GM12878 (cell line): ENCODE results near the gene ELAVL4. TPM values are rescaled to one million over a fixed set of nuclear protein-coding genes. Genes with fewer than 3 reads are reported as not detected.

Experiments
- ATAC-seq: fragments of 200-7000 bp; cut with Tn5 transposase; 3 replicates; pipeline ENCODE4 v1.9.1; 2020; ENCODE audit warnings: mild to moderate bottlenecking, moderate library complexity
- BruUV-seq: library from RNA; stranded (reverse); fragments of 400-500 nt; replicated peaks from 2 replicates; lab custom pipeline; 2021; lab: Mats Ljungman, UMichigan
- CTCF ChIA-PET: fragments of 300-600 bp; sonication (Branson Sonifier 250); formaldehyde crosslinking; extraction: SDS; loops from one replicate; lab custom pipeline; 2021; ENCODE audit warnings: inconsistent platforms; lab: Yijun Ruan, JAX
- POLR2A ChIA-PET: fragments of 350-600 bp; formaldehyde crosslinking; extraction: SDS; loops from one replicate; lab custom pipeline; 2021; ENCODE audit warnings: inconsistent platforms; lab: Charles Lee
- RAD21 ChIA-PET: fragments of 300-600 bp; sonication (Branson Sonifier 250); formaldehyde crosslinking; loops from one replicate; lab custom pipeline; 2023; ENCODE audit warnings: antibody characterized with exemption; ENCODE audit not compliant: unreplicated experiment; lab: Charles Lee
- SMC1A ChIA-PET: fragments of 300-600 bp; sonication (Branson Sonifier 250); formaldehyde crosslinking; loops from one replicate; lab custom pipeline; 2023; ENCODE audit not compliant: unreplicated experiment, uncharacterized antibody; lab: Charles Lee
- DNase-seq: peaks from one replicate; pipeline ENCODE4 v3.0.0-alpha.2; 2011; ENCODE audit warnings: low read depth, low spot score
- FAIRE-seq: peaks from 3 replicates; lab custom pipeline; 2011; peaks lifted over from hg19 to GRCh38; lab: Jason Lieb, UNC
- H2AFZ ChIP-seq: 2 replicates; pipeline ENCODE4 v1.6.0; 2011; ENCODE audit warnings: low read depth, low read length, control low read depth; ENCODE audit not compliant: control insufficient read depth
- H3K27ac ChIP-seq: 2 replicates; pipeline ENCODE4 v1.5.1; 2011; ENCODE audit warnings: control low read depth; ENCODE audit not compliant: control insufficient read depth, insufficient read depth
- H3K27me3 ChIP-seq, 2 experiments: replicated peaks in 1 of 2; 2 replicates each; pipeline versions ENCODE4 v1.6.0 to v1.6.1; 2011; ENCODE audit warnings: low read length in 1 of 2; ENCODE audit not compliant: control insufficient read depth in 2 of 2, insufficient read depth in 2 of 2
- H3K36me3 ChIP-seq, 2 experiments: 2 replicates each; pipeline ENCODE4 v1.5.1; 2011; ENCODE audit warnings: low read length in 1 of 2; ENCODE audit not compliant: control insufficient read depth in 2 of 2, insufficient read depth in 2 of 2
- H3K4me1 ChIP-seq: 2 replicates; pipeline ENCODE4 v1.6.1; 2011; ENCODE audit warnings: mild to moderate bottlenecking, low read length, moderate library complexity, mixed read lengths; ENCODE audit not compliant: control insufficient read depth, insufficient read depth
- H3K4me2 ChIP-seq: 2 replicates; pipeline ENCODE4 v1.6.0; 2011; ENCODE audit warnings: control low read depth; ENCODE audit not compliant: control insufficient read depth, insufficient read depth
- H3K4me3 ChIP-seq: fragments of 200-600 bp; sonication (generic); 2 replicates; pipeline ENCODE4 v1.5.1; 2016
- H3K79me2 ChIP-seq: 2 replicates; pipeline ENCODE4 v1.6.0; 2011; ENCODE audit warnings: low read length; ENCODE audit not compliant: control insufficient read depth, insufficient read depth
- H3K9ac ChIP-seq: 2 replicates; pipeline ENCODE4 v1.8.0; 2011; ENCODE audit warnings: low read length, control low read depth, mixed read lengths; ENCODE audit not compliant: control insufficient read depth, insufficient read depth
- H3K9me3 ChIP-seq: replicated peaks from 3 replicates; pipeline ENCODE4 v1.5.1; 2011; ENCODE audit warnings: mild to moderate bottlenecking, low read length; ENCODE audit not compliant: control insufficient read depth, insufficient read depth
- H4K20me1 ChIP-seq: 2 replicates; pipeline ENCODE4 v1.6.0; 2011; ENCODE audit not compliant: control insufficient read depth, insufficient read depth
- BCL11A ChIP-seq: IDR thresholded peaks from 2 replicates; pipeline ENCODE4 v1.6.1; 2011; ENCODE audit warnings: low read depth, low read length
- CBFB ChIP-seq: IDR thresholded peaks from 2 replicates; pipeline ENCODE4 v1.6.1; 2016; ENCODE audit warnings: antibody characterized with exemption, low read depth
- CEBPB ChIP-seq, 2 experiments: fragments of 150-350 bp in 1 of 2; IDR thresholded peaks; 2 replicates each; pipeline ENCODE4 v1.6.1; 2012 to 2014; ENCODE audit warnings: low read depth in 2 of 2, low read length in 2 of 2, borderline replicate concordance in 1 of 2, inconsistent platforms in 1 of 2
- CREM ChIP-seq: IDR thresholded peaks from 2 replicates; pipeline ENCODE4 v1.6.1; 2014; ENCODE audit warnings: antibody characterized with exemption, low read depth
- EGR1 ChIP-seq, 2 experiments: IDR thresholded peaks; 1 replicate in 1 of 2; 2 replicates in 1 of 2; pipeline ENCODE4 v1.6.1; 2011 to 2012; ENCODE audit warnings: low read depth in 2 of 2, low read length in 2 of 2, borderline replicate concordance in 1 of 2, mild to moderate bottlenecking in 1 of 2, moderate library complexity in 1 of 2
- EP300 ChIP-seq, 2 experiments: fragments of 150-350 bp in 1 of 2; IDR thresholded peaks; 2 replicates each; pipeline ENCODE4 v1.6.1; 2011 to 2012; ENCODE audit warnings: low read depth in 2 of 2, low read length in 2 of 2, borderline replicate concordance in 1 of 2, improper control_type of control experiment in 1 of 2, inconsistent platforms in 1 of 2; ENCODE audit not compliant: control insufficient read depth in 1 of 2
- FOS ChIP-seq: IDR thresholded peaks from 3 replicates; pipeline ENCODE4 v1.6.1; 2011; ENCODE audit warnings: borderline replicate concordance; ENCODE audit not compliant: insufficient read length; ENCODE audit errors: extremely low read depth
- IRF4 ChIP-seq: IDR thresholded peaks from 2 replicates; pipeline ENCODE4 v1.6.1; 2011; ENCODE audit warnings: low read depth, low read length
- NR2C1 ChIP-seq: fragments of 450-650 bp; IDR thresholded peaks from 2 replicates; pipeline ENCODE4 v1.6.1; 2017; ENCODE audit warnings: antibody characterized with exemption, mild to moderate bottlenecking, moderate library complexity
- SPI1 ChIP-seq: IDR thresholded peaks from 2 replicates; pipeline ENCODE4 v1.6.1; 2011; ENCODE audit warnings: low read depth, mild to moderate bottlenecking, low read length, moderate library complexity, borderline replicate concordance; ENCODE audit not compliant: insufficient read depth
- TARDBP ChIP-seq: IDR thresholded peaks from 2 replicates; pipeline ENCODE4 v1.6.1; 2016; ENCODE audit warnings: borderline replicate concordance
- TCF7 ChIP-seq: IDR thresholded peaks from 2 replicates; pipeline ENCODE4 v1.6.1; 2014; ENCODE audit warnings: antibody characterized with exemption, borderline replicate concordance
- YY1 ChIP-seq: IDR thresholded peaks from 2 replicates; pipeline ENCODE4 v1.6.1; 2011; ENCODE audit warnings: low read depth, mild to moderate bottlenecking, low read length
- ZZZ3 ChIP-seq: IDR thresholded peaks from 2 replicates; pipeline ENCODE4 v1.6.1; 2011; ENCODE audit warnings: low read depth; ENCODE audit not compliant: control insufficient read depth, insufficient read length
- WGBS: methylation state at CpG from one replicate; pipeline ENCODE4 v1.1.6; 2016; ENCODE audit warnings: low lambda C conversion rate; ENCODE audit not compliant: insufficient replicate concordance, insufficient coverage; ENCODE audit errors: missing lambda C conversion rate; 5-methylcytosine and 5-hydroxymethylcytosine counted together
- in situ Hi-C: fragments of 300-500 bp; cut with MboI; formaldehyde crosslinking; loops from 9 replicates; pipeline ENCODE4 v1.14.3; 2018; ENCODE audit warnings: mixed read lengths
- intact Hi-C: fragments of 100-400 bp; cut with micrococcal nuclease; formaldehyde crosslinking; loops from one replicate; pipeline ENCODE4 v1.14.2; 2022; ENCODE audit not compliant: unreplicated experiment
- polyA plus RNA-seq, 11 experiments: library from polyadenylated mRNA; depleted of rRNA in 4 of 11; unstranded in 6 of 11; stranded (reverse) in 5 of 11; fragments of >200 nt; fragmentation: Nextera tagmentation in 4 of 11; fragmentation: Illumina TruSeq in 1 of 11; extraction: Ambion mirVana in 4 of 11; extraction: Trizol in 1 of 11; gene quantifications; 1 replicate in 1 of 11; 2 replicates in 10 of 11; pipeline versions ENCODE4 v1.2.1 to v1.2.3, GENCODE V29; 2011 to 2016; ENCODE audit warnings: inconsistent platforms in 2 of 11, missing spikeins in 2 of 11, low read depth in 1 of 11
- total RNA-seq, 4 experiments: library from RNA; depleted of rRNA in 3 of 4; stranded (reverse); fragments of >200 nt in 3 of 4; fragmentation: Illumina TruSeq in 1 of 4; extraction: Trizol in 1 of 4; gene quantifications; 2 replicates each; pipeline versions ENCODE4 v1.2.1 to v1.2.3, GENCODE V29; 2013 to 2021
- TF ChIP-seq, protein P1 (sequence below): fragments of 450-650 bp; IDR thresholded peaks from 2 replicates; pipeline ENCODE4 v1.6.1; 2016; ENCODE audit warnings: mild to moderate bottlenecking, moderate library complexity, borderline replicate concordance

ELAVL4 gene
- total and polyA plus RNA-seq, 10 of the 15 experiments (the other 5 are each of a cell fraction or from before 2014, with no cell fraction given), result 0.10 to 0.53 (median 0.17) TPM; not detected in 6

DNA sequence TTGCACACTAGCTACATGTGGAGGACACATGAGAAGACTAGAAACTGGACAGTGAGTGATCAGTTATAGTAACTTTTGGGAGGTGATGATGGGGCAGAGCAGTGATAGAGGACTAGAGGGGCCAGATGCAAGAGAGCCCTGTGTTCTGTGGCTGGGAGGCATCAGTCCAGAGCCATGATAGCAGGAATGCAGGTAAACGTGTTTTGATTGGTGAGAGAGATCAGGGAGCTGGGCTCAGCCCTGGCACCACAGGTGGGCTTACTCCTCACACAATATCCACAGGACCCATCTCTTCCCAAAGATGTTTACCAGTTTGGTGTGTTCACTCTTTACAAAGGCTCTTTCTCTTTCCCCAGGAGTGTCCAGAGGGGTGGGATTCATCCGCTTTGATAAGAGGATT is 86.5 kb downstream of the ELAVL4 start:
- DNase-seq, result no peak
- FAIRE-seq, result no peak
- Histone ChIP-seq H2AFZ (no peak overlapping the region), H3K4me3 (no peak overlapping the region)
- no TSS peak for BruUV-seq
- TF ChIP-seq EP300 (IDR thresholded peaks at IDR 0.05; ENCODE audit: borderline replicate concordance in 1 of 2, control insufficient read depth in 1 of 2, low read depth in 2 of 2, low read length in 2 of 2) (no peak), FOS (no peak)
- TF ChIP-seq, all 136 proteins: peak for 0
- peaks cover 0 to 2% of the 10 kb centered on the region in 2 experiments; a peak in 1 of 4 replicates for H3K27me3 ChIP-seq
- H3K9ac ChIP-seq, result no peak overlapping the region
- in situ Hi-C loops (no loop called here), intact Hi-C loops (no loop called here)
- ChIA-PET SMC1A (no interaction called here), POLR2A (no interaction called here), CTCF (no interaction called here), RAD21 (no interaction called here)
- no peak overlapping the region for H3K27ac ChIP-seq
- no peaks in the 10 kb centered on the region for H3K79me2 ChIP-seq
- no peaks in the 10 kb centered on the region for H3K36me3 ChIP-seq
- 8% methylated on average over 2 of the region's 2 CpGs for WGBS
- no peaks in the 10 kb centered on the region for H3K4me1 ChIP-seq
- H3K4me2 ChIP-seq, result no peak overlapping the region
- H4K20me1 ChIP-seq, result no peaks in the 10 kb centered on the region
- ATAC-seq, result no peak
- no peaks in the 10 kb centered on the region for H3K9me3 ChIP-seq

DNA sequence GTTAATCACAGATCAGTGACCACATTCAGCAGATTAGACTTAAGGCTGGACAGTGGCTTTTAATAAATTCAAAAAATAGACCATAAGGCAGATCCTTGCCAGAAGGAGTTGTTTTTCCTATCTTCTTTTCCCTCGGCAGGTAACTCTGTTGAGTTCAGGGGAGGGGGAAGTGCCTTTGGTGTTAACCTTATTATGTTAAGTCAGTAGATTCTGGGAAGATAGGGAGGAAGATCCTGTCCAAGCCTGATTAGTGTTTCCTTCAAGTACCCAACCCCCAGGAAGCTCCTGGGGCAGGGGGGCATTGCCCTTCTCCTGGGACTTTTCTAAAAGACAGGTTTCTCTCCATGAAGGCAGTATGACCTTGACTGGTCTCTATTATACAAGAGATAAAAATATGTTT is 87.4 kb downstream of the ELAVL4 start:
- Histone ChIP-seq H3K9ac (no peak overlapping the region), H2AFZ (no peak overlapping the region), H3K4me1 (no peaks in the 10 kb centered on the region), H3K9me3 (no peaks in the 10 kb centered on the region), H3K4me3 (no peak overlapping the region), H3K79me2 (no peaks in the 10 kb centered on the region), H3K4me2 (no peak overlapping the region), H3K27ac (no peak overlapping the region), H3K27me3 (peaks cover 0 to 2% of the 10 kb centered on the region in 2 experiments; a peak in 1 of 4 replicates), H4K20me1 (no peaks in the 10 kb centered on the region), H3K36me3 (no peaks in the 10 kb centered on the region)
- SMC1A ChIA-PET, result no interaction called here
- intact Hi-C loops (no loop called here), in situ Hi-C loops (no loop called here)
- RAD21 ChIA-PET, result no interaction called here
- no peak for TF ChIP-seq ZZZ3
- no peak for TF ChIP-seq EP300 (IDR thresholded peaks at IDR 0.05; ENCODE audit: borderline replicate concordance in 1 of 2, control insufficient read depth in 1 of 2, low read depth in 2 of 2, low read length in 2 of 2)
- TF ChIP-seq TARDBP, result no peak
- no peak for TF ChIP-seq BCL11A
- TF ChIP-seq NR2C1, result no peak
- no peak for TF ChIP-seq CEBPB (IDR thresholded peaks at IDR 0.05; ENCODE audit: borderline replicate concordance in 1 of 2, low read depth in 2 of 2, low read length in 2 of 2)
- TF ChIP-seq SPI1, result no peak
- TF ChIP-seq, protein P1, sequence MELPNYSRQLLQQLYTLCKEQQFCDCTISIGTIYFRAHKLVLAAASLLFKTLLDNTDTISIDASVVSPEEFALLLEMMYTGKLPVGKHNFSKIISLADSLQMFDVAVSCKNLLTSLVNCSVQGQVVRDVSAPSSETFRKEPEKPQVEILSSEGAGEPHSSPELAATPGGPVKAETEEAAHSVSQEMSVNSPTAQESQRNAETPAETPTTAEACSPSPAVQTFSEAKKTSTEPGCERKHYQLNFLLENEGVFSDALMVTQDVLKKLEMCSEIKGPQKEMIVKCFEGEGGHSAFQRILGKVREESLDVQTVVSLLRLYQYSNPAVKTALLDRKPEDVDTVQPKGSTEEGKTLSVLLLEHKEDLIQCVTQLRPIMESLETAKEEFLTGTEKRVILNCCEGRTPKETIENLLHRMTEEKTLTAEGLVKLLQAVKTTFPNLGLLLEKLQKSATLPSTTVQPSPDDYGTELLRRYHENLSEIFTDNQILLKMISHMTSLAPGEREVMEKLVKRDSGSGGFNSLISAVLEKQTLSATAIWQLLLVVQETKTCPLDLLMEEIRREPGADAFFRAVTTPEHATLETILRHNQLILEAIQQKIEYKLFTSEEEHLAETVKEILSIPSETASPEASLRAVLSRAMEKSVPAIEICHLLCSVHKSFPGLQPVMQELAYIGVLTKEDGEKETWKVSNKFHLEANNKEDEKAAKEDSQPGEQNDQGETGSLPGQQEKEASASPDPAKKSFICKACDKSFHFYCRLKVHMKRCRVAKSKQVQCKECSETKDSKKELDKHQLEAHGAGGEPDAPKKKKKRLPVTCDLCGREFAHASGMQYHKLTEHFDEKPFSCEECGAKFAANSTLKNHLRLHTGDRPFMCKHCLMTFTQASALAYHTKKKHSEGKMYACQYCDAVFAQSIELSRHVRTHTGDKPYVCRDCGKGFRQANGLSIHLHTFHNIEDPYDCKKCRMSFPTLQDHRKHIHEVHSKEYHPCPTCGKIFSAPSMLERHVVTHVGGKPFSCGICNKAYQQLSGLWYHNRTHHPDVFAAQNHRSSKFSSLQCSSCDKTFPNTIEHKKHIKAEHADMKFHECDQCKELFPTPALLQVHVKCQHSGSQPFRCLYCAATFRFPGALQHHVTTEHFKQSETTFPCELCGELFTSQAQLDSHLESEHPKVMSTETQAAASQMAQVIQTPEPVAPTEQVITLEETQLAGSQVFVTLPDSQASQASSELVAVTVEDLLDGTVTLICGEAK, result no peak
- TF ChIP-seq YY1, result no peak
- TF ChIP-seq CBFB, result no peak
- TF ChIP-seq EGR1 (IDR thresholded peaks at IDR 0.05; ENCODE audit: borderline replicate concordance in 1 of 2, low read depth in 2 of 2, low read length in 2 of 2), result no peak
- no peak for TF ChIP-seq CREM
- TF ChIP-seq TCF7, result no peak
- no peak for TF ChIP-seq IRF4
- FAIRE-seq, result no peak
- WGBS, result 0% methylated on average over 1 of the region's 1 CpG
- no peak for DNase-seq
- no TSS peak for BruUV-seq
- no peak for ATAC-seq
- CTCF ChIA-PET, result no interaction called here
- POLR2A ChIA-PET, result no interaction called here
